Effector memory CD4-positive, alpha-beta T cell (primary cell): ENCODE data around the gene JAG2.

ENCODE experiments used
- DNase-seq, 3 donors: peaks; one replicate each; pipeline ENCODE4 v3.0.0-alpha.2; 2020
- H3K27ac ChIP-seq: 2 replicates; pipeline ENCODE4 v1.7.0; 2013; ENCODE audit warnings: mild to moderate bottlenecking, low read length, moderate library complexity; ENCODE audit not compliant: insufficient read depth, poor library complexity, severe bottlenecking
- H3K27me3 ChIP-seq: replicated peaks from 2 replicates; pipeline ENCODE4 v1.7.0; 2013; ENCODE audit warnings: mild to moderate bottlenecking, low read length; ENCODE audit not compliant: insufficient read depth, control insufficient read depth, poor library complexity, severe bottlenecking
- H3K36me3 ChIP-seq: 2 replicates; pipeline ENCODE4 v1.7.0; 2013; ENCODE audit warnings: mild to moderate bottlenecking, low read length, moderate library complexity; ENCODE audit not compliant: control insufficient read depth, insufficient read depth
- H3K4me1 ChIP-seq: 2 replicates; pipeline ENCODE4 v1.7.0; 2013; ENCODE audit warnings: low read length, mild to moderate bottlenecking; ENCODE audit not compliant: control insufficient read depth, insufficient read depth, poor library complexity, severe bottlenecking
- H3K4me3 ChIP-seq: 2 replicates; pipeline ENCODE4 v1.7.0; 2013; ENCODE audit warnings: low read length, low read depth, mild to moderate bottlenecking; ENCODE audit not compliant: insufficient read depth, poor library complexity, severe bottlenecking
- H3K9me3 ChIP-seq: 2 replicates; pipeline ENCODE4 v1.7.0; 2013; ENCODE audit warnings: mild to moderate bottlenecking, low read length, moderate library complexity; ENCODE audit not compliant: control insufficient read depth

JAG2 gene

GRCh38 chr14:105210266-105211025 is 41.9 kb upstream of the JAG2 start:
- no peaks in the 10 kb centered on the region for H3K9me3 ChIP-seq
- no peak overlapping the region for H3K27ac ChIP-seq
- H3K4me3 ChIP-seq, result no peak overlapping the region
- no peak for DNase-seq
- no peaks in the 10 kb centered on the region for H3K4me1 ChIP-seq
- peaks cover 9% of the 10 kb centered on the region for H3K36me3 ChIP-seq
- H3K27me3 ChIP-seq, result no peaks in the 10 kb centered on the region

- DNase-seq, result no peak
- peaks cover 9% of the 10 kb centered on the region for H3K36me3 ChIP-seq
Observed at GRCh38 chr14:105209646-105210045, 41.1 kb upstream of the JAG2 start.

GRCh38 chr14:105209091-105209490 is 40.5 kb upstream of the JAG2 start:
- Histone ChIP-seq H3K36me3 (peaks cover 9% of the 10 kb centered on the region), H3K27me3 (no peaks in the 10 kb centered on the region), H3K4me3 (no peak overlapping the region), H3K27ac (no peak overlapping the region), H3K4me1 (no peaks in the 10 kb centered on the region), H3K9me3 (no peaks in the 10 kb centered on the region)
- no peak for DNase-seq

More at GRCh38 chr14:105209646-105210045, 41.1 kb upstream of the JAG2 start:
- Histone ChIP-seq H3K4me3 (no peak overlapping the region), H3K9me3 (no peaks in the 10 kb centered on the region), H3K27ac (no peak overlapping the region), H3K27me3 (no peaks in the 10 kb centered on the region), H3K4me1 (no peaks in the 10 kb centered on the region)

GRCh38 chr14:105208738-105209075 is 40.1 kb upstream of the JAG2 start:
- Histone ChIP-seq H3K27ac (no peak overlapping the region), H3K9me3 (no peaks in the 10 kb centered on the region), H3K4me3 (no peak overlapping the region), H3K27me3 (no peaks in the 10 kb centered on the region), H3K4me1 (no peaks in the 10 kb centered on the region), H3K36me3 (peaks cover 9% of the 10 kb centered on the region)
- no peak for DNase-seq

GRCh38 chr14:105207996-105208737 is 39.6 kb upstream of the JAG2 start:
- no peaks in the 10 kb centered on the region for H3K9me3 ChIP-seq
- H3K27ac ChIP-seq, result no peak overlapping the region
- no peak overlapping the region for H3K4me3 ChIP-seq
- no peaks in the 10 kb centered on the region for H3K4me1 ChIP-seq
- no peak for DNase-seq
- no peaks in the 10 kb centered on the region for H3K27me3 ChIP-seq
- H3K36me3 ChIP-seq, result peaks cover 9% of the 10 kb centered on the region

- H3K9me3 ChIP-seq, result no peaks in the 10 kb centered on the region
- H3K4me1 ChIP-seq, result peaks cover 3% of the 10 kb centered on the region
- DNase-seq, result no peak
- no peak overlapping the region for H3K27ac ChIP-seq
- no peaks in the 10 kb centered on the region for H3K27me3 ChIP-seq
- no peak overlapping the region for H3K4me3 ChIP-seq
- H3K36me3 ChIP-seq, result peaks cover 9% of the 10 kb centered on the region
Observed at GRCh38 chr14:105207460-105207901, 38.9 kb upstream of the JAG2 start.

GRCh38 chr14:105206873-105207272 is 38.3 kb upstream of the JAG2 start:
- H3K9me3 ChIP-seq, result no peaks in the 10 kb centered on the region
- DNase-seq, result no peak
- peaks cover 9% of the 10 kb centered on the region for H3K36me3 ChIP-seq
- H3K4me1 ChIP-seq, result peaks cover 9% of the 10 kb centered on the region
- no peaks in the 10 kb centered on the region for H3K27me3 ChIP-seq
- no peak overlapping the region for H3K27ac ChIP-seq
- H3K4me3 ChIP-seq, result no peak overlapping the region

- DNase-seq, result no peak
- Histone ChIP-seq H3K9me3 (no peaks in the 10 kb centered on the region), H3K27me3 (no peaks in the 10 kb centered on the region), H3K27ac (no peak overlapping the region), H3K36me3 (no peaks in the 10 kb centered on the region), H3K4me3 (no peak overlapping the region), H3K4me1 (peaks cover 16% of the 10 kb centered on the region)
Observed at GRCh38 chr14:105205673-105206208, 37.2 kb upstream of the JAG2 start.

GRCh38 chr14:105204931-105205672 is 36.5 kb upstream of the JAG2 start:
- Histone ChIP-seq H3K4me3 (no peak overlapping the region), H3K27ac (no peak overlapping the region), H3K36me3 (no peaks in the 10 kb centered on the region), H3K4me1 (peaks cover 16% of the 10 kb centered on the region), H3K9me3 (no peaks in the 10 kb centered on the region), H3K27me3 (no peaks in the 10 kb centered on the region)
- no peak for DNase-seq
